RWPE1 (cell line): Measurements from ENCODE around the gene ZNF516.

Experiments
- CTCF ChIA-PET: fragments of 350-600 bp; sonication (Branson Sonifier 250); formaldehyde crosslinking; extraction: SDS; loops from one replicate; lab custom pipeline; 2021; lab: Yijun Ruan, JAX
- POLR2A ChIA-PET: fragments of 400-600 bp; formaldehyde crosslinking; extraction: SDS; loops from one replicate; lab custom pipeline; 2020; ENCODE audit warnings: antibody characterized with exemption; ENCODE audit not compliant: low non-redundant PET; lab: Yijun Ruan, JAX
- DNase-seq: peaks from one replicate; pipeline ENCODE4 v3.0.0; 2012; ENCODE audit warnings: low spot score
- H3K27ac ChIP-seq: fragments of 450-650 bp; 2 replicates; pipeline ENCODE4 v1.5.1; 2017
- CTCF ChIP-seq: fragments of 450-650 bp; conservative IDR thresholded peaks from 2 replicates; pipeline ENCODE4 v1.5.1; 2017; ENCODE audit warnings: low read depth, mild to moderate bottlenecking

The ZNF516 gene

GRCh38 chr18:76496194-76496890 is 1.3 kb upstream of the ZNF516 start:
- ChIA-PET POLR2A (no interaction called here), CTCF (no interaction called here)
- no peak for TF ChIP-seq CTCF
- H3K27ac ChIP-seq = peak overlapping the region; percentile 93
- DNase-seq = peak; percentile 2

GRCh38 chr18:76495435-76496193 is 572 bp upstream of the ZNF516 start:
- H3K27ac ChIP-seq = peak overlapping the region; percentile 93
- no peak for TF ChIP-seq CTCF
- peak; percentile 13 for DNase-seq
- ChIA-PET CTCF (no interaction called here), POLR2A (no interaction called here)

GRCh38 chr18:76494231-76495005 is 624 bp downstream of the ZNF516 start:
- ChIA-PET POLR2A (no interaction called here), CTCF (no interaction called here)
- no peak for TF ChIP-seq CTCF
- DNase-seq = peak; percentile 39
- H3K27ac ChIP-seq = peak overlapping the region; percentile 93

- peak; percentile 79 for DNase-seq
- POLR2A ChIA-PET = no interaction called here
- CTCF ChIA-PET = no interaction called here
- no peak for TF ChIP-seq CTCF
- H3K27ac ChIP-seq = peak overlapping the region; percentile 93
Measured at GRCh38 chr18:76493213-76494161, 1.6 kb downstream of the ZNF516 start.

- DNase-seq = peak; percentile 99
- TF ChIP-seq CTCF = no peak
- H3K27ac ChIP-seq = peak overlapping the region; percentile 93
- ChIA-PET CTCF (no interaction called here), POLR2A (no interaction called here)
Measured at GRCh38 chr18:76492669-76493212, 2.3 kb downstream of the ZNF516 start.
